Measurements from ENCODE around the gene ADAR. TPM values are rescaled to one million over a fixed set of nuclear protein-coding genes. Genes with fewer than 3 reads are reported as not detected.

The ADAR gene
- total RNA-seq, 1 donor from 2014 or later = 148 TPM

DNA sequence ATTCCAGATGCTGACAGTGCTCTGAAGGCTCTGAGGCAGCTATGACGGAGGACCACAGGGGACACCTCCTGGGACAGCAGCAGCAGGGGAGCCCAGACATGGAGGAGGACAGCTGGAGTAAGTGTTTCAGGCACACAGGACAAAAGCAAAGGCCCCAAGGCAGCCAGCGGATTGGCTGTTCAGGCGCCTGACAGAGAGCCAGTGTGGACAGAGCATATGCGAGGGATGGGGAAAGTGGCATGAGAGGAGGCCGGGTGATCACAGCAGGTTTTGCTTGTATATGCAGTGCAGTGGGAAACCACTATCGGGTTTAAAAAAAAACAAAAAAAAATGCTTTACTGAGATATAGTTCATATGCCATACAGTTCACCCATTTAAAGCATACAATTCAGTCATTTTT, 21.3 kb downstream of the ADAR start:
- H3K4me1 Mint-ChIP-seq = no peaks in the 10 kb centered on the region
- no peak for DNase-seq (ENCODE audit: low read depth, low spot score)
- H3K4me3 Mint-ChIP-seq = no peak overlapping the region
- TF ChIP-seq CTCF (conservative IDR thresholded peaks at IDR 0.05) = no peak
- no peak overlapping the region for H3K27ac Mint-ChIP-seq (ENCODE audit: unreplicated experiment)
- H3K36me3 Mint-ChIP-seq (ENCODE audit: low read depth) = peaks cover 19% of the 10 kb centered on the region
- H3K9me3 Mint-ChIP-seq = no peaks in the 10 kb centered on the region
- no peaks in the 10 kb centered on the region for H3K27me3 Mint-ChIP-seq (ENCODE audit: low read depth)

GRCh38 chr1:154586231-154586630, 21.8 kb downstream of the ADAR start:
- Mint-ChIP-seq H3K27me3 (ENCODE audit: low read depth) (no peaks in the 10 kb centered on the region), H3K27ac (ENCODE audit: unreplicated experiment) (no peak overlapping the region), H3K4me3 (no peak overlapping the region), H3K4me1 (no peaks in the 10 kb centered on the region), H3K36me3 (ENCODE audit: low read depth) (peaks cover 19% of the 10 kb centered on the region), H3K9me3 (no peaks in the 10 kb centered on the region)
- no peak for TF ChIP-seq CTCF (conservative IDR thresholded peaks at IDR 0.05)
- DNase-seq (ENCODE audit: low read depth, low spot score) = no peak

GRCh38 chr1:154584267-154584994, 23.6 kb downstream of the ADAR start:
- no peak overlapping the region for H3K4me3 Mint-ChIP-seq
- H3K27me3 Mint-ChIP-seq (ENCODE audit: low read depth) = no peaks in the 10 kb centered on the region
- no peak overlapping the region for H3K27ac Mint-ChIP-seq (ENCODE audit: unreplicated experiment)
- no peak for DNase-seq (ENCODE audit: low read depth, low spot score)
- H3K9me3 Mint-ChIP-seq = no peaks in the 10 kb centered on the region
- TF ChIP-seq CTCF (conservative IDR thresholded peaks at IDR 0.05) = no peak
- H3K36me3 Mint-ChIP-seq (ENCODE audit: low read depth) = peaks cover 19% of the 10 kb centered on the region
- peaks cover 5% of the 10 kb centered on the region for H3K4me1 Mint-ChIP-seq

DNA sequence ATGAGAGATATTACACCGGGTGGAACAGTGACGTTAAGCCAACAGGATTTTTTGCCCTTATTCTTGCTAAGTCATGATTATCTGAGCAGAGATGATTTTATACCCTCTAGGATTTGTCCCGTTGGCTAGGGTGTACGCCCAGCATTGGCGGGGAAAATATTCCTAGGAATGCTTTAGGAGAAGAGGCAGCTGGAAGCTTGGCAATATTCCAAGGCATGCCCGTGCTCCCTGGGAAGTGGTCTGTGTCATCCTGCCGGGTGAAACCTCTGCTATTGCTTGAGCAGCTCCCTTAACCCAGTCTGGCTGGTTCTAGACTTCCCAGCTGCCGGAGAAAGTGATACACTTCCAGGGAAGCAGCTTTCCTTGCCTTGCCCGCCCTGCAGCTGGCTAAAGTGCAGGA, 24.2 kb downstream of the ADAR start:
- no peak overlapping the region for H3K4me3 Mint-ChIP-seq
- no peaks in the 10 kb centered on the region for H3K27me3 Mint-ChIP-seq (ENCODE audit: low read depth)
- TF ChIP-seq CTCF (conservative IDR thresholded peaks at IDR 0.05) = no peak
- no peak for DNase-seq (ENCODE audit: low read depth, low spot score)
- H3K4me1 Mint-ChIP-seq = peaks cover 5% of the 10 kb centered on the region
- no peak overlapping the region for H3K27ac Mint-ChIP-seq (ENCODE audit: unreplicated experiment)
- peaks cover 22% of the 10 kb centered on the region for H3K36me3 Mint-ChIP-seq (ENCODE audit: low read depth)
- H3K9me3 Mint-ChIP-seq = no peaks in the 10 kb centered on the region

DNA sequence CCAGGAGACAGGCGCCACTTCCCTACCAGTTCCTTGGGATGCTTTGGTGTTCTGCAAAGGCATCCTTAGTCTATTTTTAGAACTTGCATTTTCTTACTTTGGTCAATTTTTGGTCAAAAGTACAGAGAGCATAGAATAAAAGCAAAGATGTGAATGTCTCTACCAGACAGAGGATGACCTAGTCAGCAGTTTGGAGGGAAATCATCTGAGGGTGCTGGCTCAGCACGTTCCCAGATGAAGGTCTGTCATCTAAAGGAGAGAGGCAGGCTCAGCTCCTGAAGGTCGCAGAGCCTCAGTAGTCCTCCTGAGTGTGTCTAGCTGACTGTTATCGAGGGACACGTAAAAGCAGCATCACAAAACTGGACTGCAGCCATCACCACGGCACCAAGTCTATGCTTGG, 25.1 kb downstream of the ADAR start:
- H3K27ac Mint-ChIP-seq (ENCODE audit: unreplicated experiment) = no peak overlapping the region
- DNase-seq (ENCODE audit: low read depth, low spot score) = no peak
- TF ChIP-seq CTCF (conservative IDR thresholded peaks at IDR 0.05) = no peak
- peaks cover 5% of the 10 kb centered on the region for H3K4me1 Mint-ChIP-seq
- H3K27me3 Mint-ChIP-seq (ENCODE audit: low read depth) = no peaks in the 10 kb centered on the region
- no peaks in the 10 kb centered on the region for H3K9me3 Mint-ChIP-seq
- peaks cover 18% of the 10 kb centered on the region for H3K36me3 Mint-ChIP-seq (ENCODE audit: low read depth)
- H3K4me3 Mint-ChIP-seq = no peak overlapping the region

All from neural crest cell (in vitro differentiated cells).